ENCODE measurements around the gene MATN4. TPM values are rescaled to one million over a fixed set of nuclear protein-coding genes. Genes with fewer than 3 reads are reported as not detected.

MATN4 gene
- total and polyA plus RNA-seq, 2 of the 13 experiments (the other 11 are each of a cell fraction or from before 2014, with no cell fraction given) = not detected

GRCh38 chr20:45257161-45257560 lies 50.9 kb downstream of the MATN4 start:
- in situ Hi-C loops (cut with HindIII; ENCODE audit: extremely low pct_ligation_motif_present, low pct_unique_long_range_greater_than_20kb) (no loop called here), intact Hi-C loops (cut with micrococcal nuclease; ENCODE audit: unreplicated experiment) (no loop called here)
- H3K4me3 ChIP-seq (replicated peaks in 1 of 3; ENCODE audit: insufficient read depth in 1 of 3, low read depth in 2 of 3, low read length in 3 of 3) = no peak overlapping the region
- DNase-seq (ENCODE audit: low spot score) (no peak), ATAC-seq (no peak), FAIRE-seq (no peak)
- POLR2A ChIA-PET = no interaction called here
- 54% methylated on average over 3 of the region's 3 CpGs for WGBS (ENCODE audit: low lambda C conversion rate)
- BruUV-seq (replicated peaks) = no TSS peak
- H2AFZ ChIP-seq (ENCODE audit: low read length) = no peak overlapping the region
- CTCF ChIA-PET (ENCODE audit: low intra/inter-chr PET ratio, low total read pairs) = no interaction called here
- peaks cover 0 to 33% of the 10 kb centered on the region in 2 experiments; a peak in 2 of 5 replicates for H3K27me3 ChIP-seq (ENCODE audit: control insufficient read depth in 1 of 2, insufficient read depth in 2 of 2, low read length in 2 of 2)
- no peaks in the 10 kb centered on the region for H3K79me2 ChIP-seq (ENCODE audit: insufficient read depth, low read length)
- H3K4me2 ChIP-seq (ENCODE audit: low read depth, low read length) = no peak overlapping the region
- H3K9ac ChIP-seq (ENCODE audit: insufficient read depth, low read depth, low read length) = no peak overlapping the region
- H3K27ac ChIP-seq (ENCODE audit: extremely low read length, insufficient read depth, low read length) = no peak overlapping the region
- H3K36me3 ChIP-seq (replicated peaks in 1 of 2; ENCODE audit: control insufficient read depth in 1 of 2, insufficient read depth in 2 of 2, low read length in 2 of 2) = no peaks in the 10 kb centered on the region
- TF ChIP-seq SIX1 (CRISPR knock-in tag; IDR thresholded peaks at IDR 0.05; ENCODE audit: borderline replicate concordance) (no peak), ATF6 (CRISPR knock-in tag; conservative IDR thresholded peaks at IDR 0.05) (no peak), GABPB1 (CRISPR knock-in tag; IDR thresholded peaks at IDR 0.05) (no peak)
- H4K20me1 ChIP-seq (ENCODE audit: insufficient read depth, low read length) = no peaks in the 10 kb centered on the region
- no peaks in the 10 kb centered on the region for H3K9me3 ChIP-seq (ENCODE audit: low read length)
- peaks cover 13% of the 10 kb centered on the region for H3K4me1 ChIP-seq (ENCODE audit: insufficient read depth, low read length)

GRCh38 chr20:45254383-45255262 lies 53.5 kb downstream of the MATN4 start, which contains the start of gene SLPI:
Gene SLPI (minus strand): TSS chr20:45254564. CDS start chr20:45254543, 21 bp downstream.
- no peaks in the 10 kb centered on the region for H4K20me1 ChIP-seq (ENCODE audit: insufficient read depth, low read length)
- no peak within 1 kb of the TSS for H2AFZ ChIP-seq (ENCODE audit: low read length)
- no peaks in the 10 kb centered on the region for H3K79me2 ChIP-seq (ENCODE audit: insufficient read depth, low read length)
- DNase-seq (ENCODE audit: low spot score) (peak; percentile 41), ATAC-seq (peak; percentile 56), FAIRE-seq (peak; percentile 12)
- peaks cover 0 to 21% of the 10 kb centered on the region in 2 experiments; a peak in 1 of 5 replicates for H3K27me3 ChIP-seq (ENCODE audit: control insufficient read depth in 1 of 2, insufficient read depth in 2 of 2, low read length in 2 of 2)
- in situ Hi-C loops (cut with HindIII; ENCODE audit: extremely low pct_ligation_motif_present, low pct_unique_long_range_greater_than_20kb) (no loop called here), intact Hi-C loops (cut with micrococcal nuclease; ENCODE audit: unreplicated experiment) (no loop called here)
- ChIA-PET CTCF (ENCODE audit: low intra/inter-chr PET ratio, low total read pairs) (no interaction called here), POLR2A (no interaction called here)
- H3K4me2 ChIP-seq (ENCODE audit: low read depth, low read length) = no peak within 1 kb of the TSS
- no TSS peak for BruUV-seq (replicated peaks)
- H3K4me3 ChIP-seq (replicated peaks in 1 of 3; ENCODE audit: insufficient read depth in 1 of 3, low read depth in 2 of 3, low read length in 3 of 3) = no peak within 1 kb of the TSS
- no peak within 1 kb of the TSS for H3K27ac ChIP-seq (ENCODE audit: extremely low read length, insufficient read depth, low read length)
- H3K4me1 ChIP-seq (ENCODE audit: insufficient read depth, low read length) = peaks cover 13% of the 10 kb centered on the region
- 8% methylated on average over 7 of the region's 7 CpGs for WGBS (ENCODE audit: low lambda C conversion rate)
- H3K36me3 ChIP-seq (replicated peaks in 1 of 2; ENCODE audit: control insufficient read depth in 1 of 2, insufficient read depth in 2 of 2, low read length in 2 of 2) = no peaks in the 10 kb centered on the region
- no peaks in the 10 kb centered on the region for H3K9me3 ChIP-seq (ENCODE audit: low read length)
- no peak within 1 kb of the TSS for H3K9ac ChIP-seq (ENCODE audit: insufficient read depth, low read depth, low read length)
- TF ChIP-seq CHD4 (IDR thresholded peaks at IDR 0.05; ENCODE audit: borderline replicate concordance, low read length) (no peak), RXRA (CRISPR knock-in tag; IDR thresholded peaks at IDR 0.05) (0 out of 2 replicates have a peak, but pooled peaks have one; percentile 12), CEBPG (CRISPR knock-in tag; IDR thresholded peaks at IDR 0.05) (peak; percentile 43), SP5 (CRISPR knock-in tag; IDR thresholded peaks at IDR 0.05; ENCODE audit: borderline replicate concordance, low read depth) (0 out of 2 replicates have a peak, but pooled peaks have one; percentile 15), ZBTB21 (CRISPR knock-in tag; IDR thresholded peaks at IDR 0.05) (no peak)
- TF ChIP-seq, protein P1, sequence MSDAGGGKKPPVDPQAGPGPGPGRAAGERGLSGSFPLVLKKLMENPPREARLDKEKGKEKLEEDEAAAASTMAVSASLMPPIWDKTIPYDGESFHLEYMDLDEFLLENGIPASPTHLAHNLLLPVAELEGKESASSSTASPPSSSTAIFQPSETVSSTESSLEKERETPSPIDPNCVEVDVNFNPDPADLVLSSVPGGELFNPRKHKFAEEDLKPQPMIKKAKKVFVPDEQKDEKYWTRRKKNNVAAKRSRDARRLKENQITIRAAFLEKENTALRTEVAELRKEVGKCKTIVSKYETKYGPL (CRISPR knock-in tag; IDR thresholded peaks at IDR 0.05) = peak; percentile 68; the same call in 1 of the 2 replicates
